Gastrocnemius medialis (tissue), 4 donors: ENCODE results near the gene RNF26.

ENCODE experiments used
- POLR2A ChIP-seq, 2 donors: fragments of 450-650 bp; IDR thresholded peaks; one replicate each; pipeline ENCODE4 v1.6.1; 2017; ENCODE audit warnings: antibody characterized with exemption in 2 of 2, mild to moderate bottlenecking in 2 of 2, moderate library complexity in 2 of 2
- TF ChIP-seq, protein P1 (sequence below), 5 experiments: fragments of 450-650 bp in 3 of 5; fragments of 200-600 bp in 2 of 5; sonication (generic) in 2 of 5; IDR thresholded peaks in 4 of 5; conservative IDR thresholded peaks in 1 of 5; 1 replicate in 4 of 5; 2 replicates in 1 of 5; pipeline ENCODE4 v1.5.1; 2016 to 2019; ENCODE audit warnings: antibody characterized with exemption in 5 of 5, mild to moderate bottlenecking in 3 of 5, moderate library complexity in 3 of 5

DNA sequence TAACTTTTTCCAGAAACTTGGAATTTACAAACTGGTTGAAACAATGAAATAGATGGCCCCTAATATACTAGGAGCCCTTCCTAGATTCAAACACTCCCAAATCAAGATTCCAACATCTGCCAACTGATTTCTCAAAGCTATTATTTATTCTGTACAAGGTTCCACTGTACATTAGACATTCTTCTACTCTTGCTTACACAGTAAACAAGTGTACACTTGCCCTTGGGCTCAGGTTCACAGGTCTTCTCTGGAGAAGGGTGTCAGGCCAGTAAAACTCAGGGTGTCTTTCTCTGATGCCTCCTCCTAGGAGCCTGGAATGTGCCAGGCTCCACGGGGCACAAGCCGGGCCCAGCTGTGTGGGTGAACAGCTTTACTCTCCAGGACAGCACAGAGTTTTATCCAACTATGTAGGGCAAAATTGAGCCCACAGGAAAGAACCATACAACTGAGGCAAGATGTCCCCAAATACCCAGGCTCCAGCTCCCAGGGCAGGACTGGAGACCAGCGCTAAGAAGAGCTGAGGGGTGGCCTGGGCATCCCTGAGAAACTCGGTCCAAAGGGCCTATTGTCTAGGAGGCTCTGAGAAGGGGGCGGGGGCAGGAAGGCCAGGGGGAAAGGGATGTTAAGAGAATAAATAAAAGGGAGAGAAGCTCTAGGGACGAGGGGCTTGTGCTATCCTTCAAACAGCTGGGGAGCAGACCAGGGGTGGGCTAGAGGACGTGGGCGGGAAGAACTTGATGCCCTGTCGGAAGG lies 20.9 kb downstream of the RNF26 start:
- TF ChIP-seq, protein P1, sequence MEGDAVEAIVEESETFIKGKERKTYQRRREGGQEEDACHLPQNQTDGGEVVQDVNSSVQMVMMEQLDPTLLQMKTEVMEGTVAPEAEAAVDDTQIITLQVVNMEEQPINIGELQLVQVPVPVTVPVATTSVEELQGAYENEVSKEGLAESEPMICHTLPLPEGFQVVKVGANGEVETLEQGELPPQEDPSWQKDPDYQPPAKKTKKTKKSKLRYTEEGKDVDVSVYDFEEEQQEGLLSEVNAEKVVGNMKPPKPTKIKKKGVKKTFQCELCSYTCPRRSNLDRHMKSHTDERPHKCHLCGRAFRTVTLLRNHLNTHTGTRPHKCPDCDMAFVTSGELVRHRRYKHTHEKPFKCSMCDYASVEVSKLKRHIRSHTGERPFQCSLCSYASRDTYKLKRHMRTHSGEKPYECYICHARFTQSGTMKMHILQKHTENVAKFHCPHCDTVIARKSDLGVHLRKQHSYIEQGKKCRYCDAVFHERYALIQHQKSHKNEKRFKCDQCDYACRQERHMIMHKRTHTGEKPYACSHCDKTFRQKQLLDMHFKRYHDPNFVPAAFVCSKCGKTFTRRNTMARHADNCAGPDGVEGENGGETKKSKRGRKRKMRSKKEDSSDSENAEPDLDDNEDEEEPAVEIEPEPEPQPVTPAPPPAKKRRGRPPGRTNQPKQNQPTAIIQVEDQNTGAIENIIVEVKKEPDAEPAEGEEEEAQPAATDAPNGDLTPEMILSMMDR (IDR thresholded peaks at IDR 0.05 in 4 of 5, conservative IDR thresholded peaks at IDR 0.05 in 1 of 5): no peak
- TF ChIP-seq POLR2A (IDR thresholded peaks at IDR 0.05): no peak
